CD14-positive monocyte (primary cell): Measurements from ENCODE around the gene IFI44L. TPM values are rescaled to one million over a fixed set of nuclear protein-coding genes. Genes with fewer than 3 reads are reported as not detected.

Experiments used
- DNase-seq, 3 donors: peaks; one replicate each; pipeline ENCODE4 v3.0.0-alpha.2; 2011 to 2022
- H2AFZ ChIP-seq: 2 replicates; pipeline ENCODE4 v1.6.0; 2012; ENCODE audit warnings: mild to moderate bottlenecking, low read depth, low read length, inconsistent platforms; ENCODE audit not compliant: insufficient read depth, poor library complexity, severe bottlenecking
- H3K27ac ChIP-seq, 2 donors: 1 replicate in 1 of 2; 2 replicates in 1 of 2; pipeline ENCODE4 v1.5.1; 2012 to 2013; ENCODE audit warnings: low read length in 2 of 2, control low read depth in 1 of 2, inconsistent platforms in 1 of 2, low read depth in 1 of 2, mild to moderate bottlenecking in 1 of 2
- H3K27me3 ChIP-seq, 2 donors: one replicate each; pipeline versions ENCODE4 v1.6.0 to v1.6.1; 2011 to 2013; ENCODE audit warnings: low read length in 2 of 2; ENCODE audit not compliant: control insufficient read depth in 2 of 2, insufficient read depth in 2 of 2
- H3K36me3 ChIP-seq, 2 donors: replicated peaks in 1 of 2; 1 replicate in 1 of 2; 2 replicates in 1 of 2; pipeline versions ENCODE4 v1.5.1 to v1.6.1; 2012 to 2013; ENCODE audit warnings: low read length in 2 of 2, control low read depth in 1 of 2, inconsistent platforms in 1 of 2, mild to moderate bottlenecking in 1 of 2; ENCODE audit not compliant: insufficient read depth in 2 of 2, control insufficient read depth in 1 of 2
- H3K4me1 ChIP-seq, 2 donors: 1 replicate in 1 of 2; 2 replicates in 1 of 2; pipeline versions ENCODE4 v1.5.1 to v1.6.1; 2012 to 2013; ENCODE audit warnings: low read length in 2 of 2, control low read depth in 1 of 2, inconsistent platforms in 1 of 2, mild to moderate bottlenecking in 1 of 2, moderate library complexity in 1 of 2; ENCODE audit not compliant: insufficient read depth in 2 of 2, control insufficient read depth in 1 of 2
- H3K4me2 ChIP-seq: replicated peaks from 2 replicates; pipeline ENCODE3; 2012; ENCODE audit warnings: low read length, moderate library complexity, mild to moderate bottlenecking; ENCODE audit not compliant: poor library complexity, severe bottlenecking; ENCODE audit errors: extremely low read depth
- H3K4me3 ChIP-seq, 3 experiments: fragments of 200-600 bp in 1 of 3; sonication (generic) in 1 of 3; replicated peaks in 1 of 3; 1 replicate in 2 of 3; 2 replicates in 1 of 3; pipeline ENCODE4 v1.5.1; 2011 to 2013; ENCODE audit warnings: low read length in 3 of 3, mild to moderate bottlenecking in 3 of 3, control low read depth in 2 of 3, low read depth in 2 of 3, inconsistent platforms in 1 of 3, moderate library complexity in 1 of 3
- H3K79me2 ChIP-seq: 2 replicates; pipeline ENCODE4 v1.6.0; 2012; ENCODE audit warnings: mild to moderate bottlenecking, control low read depth, inconsistent platforms, low read length, moderate library complexity; ENCODE audit not compliant: insufficient read depth
- H3K9ac ChIP-seq: 2 replicates; pipeline ENCODE4 v1.6.0; 2017; ENCODE audit warnings: low read length, mild to moderate bottlenecking; ENCODE audit not compliant: insufficient read depth, poor library complexity, severe bottlenecking
- H3K9me3 ChIP-seq, 2 donors: replicated peaks in 1 of 2; 1 replicate in 1 of 2; 2 replicates in 1 of 2; pipeline versions ENCODE4 v1.5.1 to v1.6.1; 2012 to 2013; ENCODE audit warnings: low read length in 2 of 2, control low read depth in 1 of 2; ENCODE audit not compliant: control insufficient read depth in 1 of 2, insufficient read depth in 1 of 2
- H4K20me1 ChIP-seq: 2 replicates; pipeline ENCODE4 v1.6.0; 2012; ENCODE audit warnings: mild to moderate bottlenecking, low read length, control low read depth, moderate library complexity; ENCODE audit not compliant: insufficient read depth
- H3K27ac Mint-ChIP-seq, 7 donors: one replicate each; pipeline ENCODE4 v1.8.0; 2020; ENCODE audit warnings: mild to moderate bottlenecking in 7 of 7, mixed read lengths in 7 of 7, moderate library complexity in 6 of 7, inconsistent platforms in 2 of 7
- H3K27me3 Mint-ChIP-seq, 3 donors: one replicate each; pipeline ENCODE4 v1.8.0; 2021 to 2022; ENCODE audit warnings: low read depth in 3 of 3, mild to moderate bottlenecking in 3 of 3, mixed read lengths in 3 of 3, moderate library complexity in 3 of 3, inconsistent platforms in 1 of 3
- H3K36me3 Mint-ChIP-seq, 2 donors: one replicate each; pipeline ENCODE4 v1.8.0; 2020; ENCODE audit warnings: mixed read lengths in 2 of 2, inconsistent platforms in 1 of 2, mild to moderate bottlenecking in 1 of 2
- H3K4me1 Mint-ChIP-seq: one replicate; pipeline ENCODE4 v1.8.0; 2020; ENCODE audit warnings: mild to moderate bottlenecking, mixed read lengths
- H3K4me3 Mint-ChIP-seq, 2 donors: one replicate each; pipeline ENCODE4 v1.8.0; 2020; ENCODE audit warnings: mild to moderate bottlenecking in 2 of 2, mixed read lengths in 2 of 2, moderate library complexity in 1 of 2
- H3K9me3 Mint-ChIP-seq, 7 donors: one replicate each; pipeline ENCODE4 v1.8.0; 2020 to 2022; ENCODE audit warnings: mixed read lengths in 7 of 7, mild to moderate bottlenecking in 6 of 7, moderate library complexity in 6 of 7, inconsistent platforms in 2 of 7
- WGBS: methylation state at CpG from one replicate; pipeline ENCODE4 v1.1.5; 2013; ENCODE audit warnings: missing lambda C conversion rate; ENCODE audit not compliant: insufficient coverage; 5-methylcytosine and 5-hydroxymethylcytosine counted together
- intact Hi-C, 2 donors: fragments of 100-400 bp; cut with micrococcal nuclease; formaldehyde crosslinking; loops; one replicate each; pipeline versions ENCODE4 v1.15.0 to v1.15.1; 2023
- polyA plus RNA-seq, 3 donors: library from polyadenylated mRNA; depleted of rRNA in 1 of 3; unstranded in 2 of 3; stranded (reverse) in 1 of 3; fragments of 300-500 nt in 2 of 3; fragments of >200 nt in 1 of 3; fragmentation: Illumina TruSeq in 2 of 3; gene quantifications; 1 replicate in 2 of 3; 2 replicates in 1 of 3; pipeline ENCODE4 v1.2.3, GENCODE V29; 2012 to 2021
- TF ChIP-seq, protein P1 (sequence below): fragments of 200-600 bp; IDR thresholded peaks from one replicate; pipeline ENCODE4 v1.8.0; 2022; ENCODE audit warnings: antibody characterized with exemption, mild to moderate bottlenecking

The IFI44L gene
- polyA plus RNA-seq, 3 donors: 8.6 to 17.4 (median 11.0) TPM

DNA sequence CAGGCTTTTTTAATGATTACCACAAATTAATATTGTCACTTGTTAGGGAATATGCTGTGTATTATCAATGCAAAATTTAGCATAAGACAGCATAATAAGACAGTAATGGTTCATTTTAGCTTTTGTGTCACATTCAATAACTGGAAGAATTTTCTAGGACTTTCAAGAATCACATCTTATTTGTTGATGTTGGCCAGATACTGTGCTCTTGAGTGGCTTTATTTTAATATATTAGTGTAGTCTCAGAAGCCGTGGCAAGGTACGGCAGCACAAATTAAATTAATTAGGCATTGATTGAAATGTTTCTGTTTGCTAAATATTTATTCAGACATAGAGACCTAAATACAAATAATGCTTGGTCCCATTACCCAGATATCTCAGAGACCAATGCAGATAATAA lies 10.4 kb downstream of the IFI44L start:
- H3K4me3 Mint-ChIP-seq: no peak overlapping the region
- no CpG with 5 or more reads among the region's 2 CpGs for WGBS

DNA sequence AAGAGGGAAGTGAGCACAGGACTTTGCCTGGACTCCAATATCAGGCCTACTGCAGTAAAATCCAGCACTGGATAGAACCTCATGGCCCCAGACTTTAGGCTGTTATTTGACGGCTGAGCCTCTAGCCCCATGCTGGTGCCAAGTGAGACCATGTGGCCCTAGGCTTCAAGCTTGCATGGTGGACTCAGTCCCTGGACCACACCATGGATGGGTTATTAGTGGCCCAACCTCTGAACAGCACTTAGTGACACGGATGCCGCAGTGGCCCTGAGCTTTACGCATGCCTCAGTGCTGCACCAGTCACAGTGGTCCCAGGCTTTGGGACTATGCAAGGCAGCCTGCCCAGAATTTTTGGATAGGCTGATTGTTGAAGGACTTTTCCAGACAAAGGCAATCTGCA lies 13.0 kb downstream of the IFI44L start:
- Mint-ChIP-seq H3K36me3 (peaks cover 2% of the 10 kb centered on the region in 2 donors), H3K9me3 (peaks cover 0 to 2% (median 0%) of the 10 kb centered on the region in 7 donors), H3K27ac (no peak overlapping the region), H3K4me1 (peaks cover 3% of the 10 kb centered on the region), H3K4me3 (no peak overlapping the region), H3K27me3 (peaks cover 0 to 1% (median 0%) of the 10 kb centered on the region in 3 donors)
- DNase-seq: no peak
- Histone ChIP-seq H3K9ac (no peak overlapping the region), H3K27ac (no peak overlapping the region), H3K79me2 (no peaks in the 10 kb centered on the region), H3K27me3 (no peaks in the 10 kb centered on the region), H3K4me1 (no peaks in the 10 kb centered on the region), H3K4me3 (no peak overlapping the region), H3K36me3 (no peaks in the 10 kb centered on the region), H3K4me2 (no peak overlapping the region), H2AFZ (no peak overlapping the region), H3K9me3 (no peaks in the 10 kb centered on the region), H4K20me1 (no peaks in the 10 kb centered on the region)
- TF ChIP-seq, protein P1, sequence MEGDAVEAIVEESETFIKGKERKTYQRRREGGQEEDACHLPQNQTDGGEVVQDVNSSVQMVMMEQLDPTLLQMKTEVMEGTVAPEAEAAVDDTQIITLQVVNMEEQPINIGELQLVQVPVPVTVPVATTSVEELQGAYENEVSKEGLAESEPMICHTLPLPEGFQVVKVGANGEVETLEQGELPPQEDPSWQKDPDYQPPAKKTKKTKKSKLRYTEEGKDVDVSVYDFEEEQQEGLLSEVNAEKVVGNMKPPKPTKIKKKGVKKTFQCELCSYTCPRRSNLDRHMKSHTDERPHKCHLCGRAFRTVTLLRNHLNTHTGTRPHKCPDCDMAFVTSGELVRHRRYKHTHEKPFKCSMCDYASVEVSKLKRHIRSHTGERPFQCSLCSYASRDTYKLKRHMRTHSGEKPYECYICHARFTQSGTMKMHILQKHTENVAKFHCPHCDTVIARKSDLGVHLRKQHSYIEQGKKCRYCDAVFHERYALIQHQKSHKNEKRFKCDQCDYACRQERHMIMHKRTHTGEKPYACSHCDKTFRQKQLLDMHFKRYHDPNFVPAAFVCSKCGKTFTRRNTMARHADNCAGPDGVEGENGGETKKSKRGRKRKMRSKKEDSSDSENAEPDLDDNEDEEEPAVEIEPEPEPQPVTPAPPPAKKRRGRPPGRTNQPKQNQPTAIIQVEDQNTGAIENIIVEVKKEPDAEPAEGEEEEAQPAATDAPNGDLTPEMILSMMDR: no peak
- WGBS: 93% methylated on average over 4 of the region's 4 CpGs
- intact Hi-C loops: no loop called here

More for the DNA sequence above, 10.4 kb downstream of the IFI44L start:
- peaks cover 0 to 2% (median 0%) of the 10 kb centered on the region in 7 donors for H3K9me3 Mint-ChIP-seq
- intact Hi-C loops: no loop called here
- Histone ChIP-seq H3K9ac (no peak overlapping the region), H3K79me2 (no peaks in the 10 kb centered on the region), H3K27me3 (no peaks in the 10 kb centered on the region), H4K20me1 (no peaks in the 10 kb centered on the region), H2AFZ (no peak overlapping the region), H3K36me3 (no peaks in the 10 kb centered on the region), H3K9me3 (no peaks in the 10 kb centered on the region), H3K4me2 (no peak overlapping the region), H3K4me3 (no peak overlapping the region), H3K4me1 (no peaks in the 10 kb centered on the region), H3K27ac (no peak overlapping the region)
- peaks cover 0 to 1% (median 1%) of the 10 kb centered on the region in 3 donors for H3K27me3 Mint-ChIP-seq
- TF ChIP-seq, protein P1: no peak
- no peaks in the 10 kb centered on the region for H3K4me1 Mint-ChIP-seq
- no peak overlapping the region for H3K27ac Mint-ChIP-seq
- peaks cover 3% of the 10 kb centered on the region in 2 donors for H3K36me3 Mint-ChIP-seq
- no peak for DNase-seq
